Inflammatory macrophage treated with lipopolysaccharide for 1 hour (primary cell): ENCODE results near the gene RDH12.

ENCODE experiments used
- DNase-seq, 2 donors: peaks; one replicate each; pipeline ENCODE4 v3.0.0-alpha.2; 2020 to 2022

The RDH12 gene

GRCh38 chr14:67756496-67756895 lies 54.8 kb downstream of the RDH12 start:
- no peak for DNase-seq

GRCh38 chr14:67757175-67757574 lies 55.5 kb downstream of the RDH12 start:
- DNase-seq: no peak

- no peak for DNase-seq
These were observed 58.2 kb downstream of the RDH12 start for GRCh38 chr14:67759916-67760315.

- no peak for DNase-seq
These were observed 60.4 kb downstream of the RDH12 start for GRCh38 chr14:67762051-67762450.

- DNase-seq: peak; percentile 46 to 56
These were observed 61.6 kb downstream of the RDH12 start for GRCh38 chr14:67763158-67763822.

GRCh38 chr14:67764496-67764895 lies 62.8 kb downstream of the RDH12 start:
- peak; percentile 4 to 8 for DNase-seq

- DNase-seq: no peak
These were observed 63.6 kb downstream of the RDH12 start for GRCh38 chr14:67765192-67765834.

GRCh38 chr14:67766035-67766680 lies 64.5 kb downstream of the RDH12 start:
- peak; percentile 78 to 79 for DNase-seq

- DNase-seq: no peak
These were observed 66.5 kb downstream of the RDH12 start for GRCh38 chr14:67768219-67768618.

GRCh38 chr14:67773844-67774377 lies 72.2 kb downstream of the RDH12 start:
- DNase-seq: no peak

GRCh38 chr14:67776653-67777322 lies 75.1 kb downstream of the RDH12 start:
- DNase-seq: no peak

GRCh38 chr14:67778792-67779191 lies 77.1 kb downstream of the RDH12 start:
- DNase-seq: peak; percentile 9 to 16

- no peak for DNase-seq
These were observed 80.4 kb downstream of the RDH12 start for GRCh38 chr14:67782090-67782489.
